H1 (cell line): ENCODE measurements around the gene SCN8A. TPM values are rescaled to one million over a fixed set of nuclear protein-coding genes. Genes with fewer than 3 reads are reported as not detected.

ENCODE experiments used
- CTCF ChIA-PET: fragments of 300-600 bp; sonication (Branson Sonifier 250); formaldehyde crosslinking; loops from one replicate; lab custom pipeline; 2021; ENCODE audit not compliant: partially characterized antibody; lab: Charles Lee
- POLR2A ChIA-PET: fragments of 300-600 bp; sonication (Branson Sonifier 250); formaldehyde crosslinking; loops from one replicate; lab custom pipeline; 2021; ENCODE audit warnings: inconsistent platforms; ENCODE audit not compliant: partially characterized antibody; lab: Charles Lee
- DNase-seq, 2 experiments: peaks; one replicate each; pipeline versions ENCODE4 v3.0.0 to v3.0.0-alpha.2; 2010 to 2022; ENCODE audit warnings: low spot score in 2 of 2, low read depth in 1 of 2, mixed read lengths in 1 of 2
- FAIRE-seq: peaks from 2 replicates; lab custom pipeline; 2011; peaks lifted over from hg19 to GRCh38; lab: Jason Lieb, UNC
- H2AFZ ChIP-seq: 2 replicates; pipeline ENCODE4 v1.8.1; 2012; ENCODE audit warnings: low read length, inconsistent platforms
- H2AK5ac ChIP-seq: 2 replicates; pipeline ENCODE4 v1.6.1; 2013; ENCODE audit warnings: low read depth, low read length
- H2BK120ac ChIP-seq: replicated peaks from 2 replicates; pipeline ENCODE3; 2013; ENCODE audit warnings: low read depth, low read length, inconsistent platforms
- H2BK12ac ChIP-seq: 2 replicates; pipeline ENCODE4 v1.6.1; 2013; ENCODE audit warnings: low read depth, low read length
- H2BK15ac ChIP-seq: 2 replicates; pipeline ENCODE4 v1.6.1; 2013; ENCODE audit warnings: low read length
- H2BK20ac ChIP-seq: 2 replicates; pipeline ENCODE4 v1.6.1; 2013; ENCODE audit warnings: low read length
- H2BK5ac ChIP-seq: 2 replicates; pipeline ENCODE4 v1.6.1; 2013; ENCODE audit warnings: low read depth, low read length
- H3K14ac ChIP-seq: 2 replicates; pipeline ENCODE4 v1.6.1; 2013; ENCODE audit warnings: inconsistent platforms; ENCODE audit not compliant: insufficient read length
- H3K18ac ChIP-seq: 2 replicates; pipeline ENCODE4 v1.6.1; 2013; ENCODE audit warnings: low read length; ENCODE audit errors: extremely low read depth
- H3K23ac ChIP-seq: 2 replicates; pipeline ENCODE4 v1.6.1; 2013; ENCODE audit warnings: inconsistent platforms; ENCODE audit not compliant: insufficient read length
- H3K23me2 ChIP-seq: 2 replicates; pipeline ENCODE4 v1.6.1; 2013; ENCODE audit warnings: low read depth, low read length
- H3K27ac ChIP-seq: 2 replicates; pipeline ENCODE4 v1.6.1; 2011; ENCODE audit warnings: low read depth, low read length, inconsistent platforms
- H3K27me3 ChIP-seq, 4 experiments: replicated peaks in 1 of 4; 1 replicate in 1 of 4; 2 replicates in 3 of 4; pipeline versions ENCODE4 v1.6.1 to v1.8.1; 2011 to 2013; ENCODE audit warnings: low read length in 3 of 4, mild to moderate bottlenecking in 3 of 4, inconsistent platforms in 2 of 4, mixed read lengths in 2 of 4, moderate library complexity in 1 of 4; ENCODE audit not compliant: control insufficient read depth in 3 of 4, insufficient read depth in 3 of 4; ENCODE audit errors: extremely low read depth in 1 of 4
- H3K36me3 ChIP-seq, 4 experiments: 2 replicates each; pipeline versions ENCODE4 v1.6.1 to v1.8.1; 2011 to 2013; ENCODE audit warnings: mild to moderate bottlenecking in 4 of 4, low read length in 3 of 4, moderate library complexity in 2 of 4, control low read depth in 1 of 4, inconsistent platforms in 1 of 4; ENCODE audit not compliant: insufficient read depth in 4 of 4, control insufficient read depth in 2 of 4
- H3K4ac ChIP-seq: replicated peaks from 2 replicates; pipeline ENCODE3; 2013; ENCODE audit warnings: low read length, low read depth, mixed read lengths, inconsistent platforms; ENCODE audit not compliant: insufficient read length
- H3K4me1 ChIP-seq, 4 experiments: replicated peaks in 1 of 4; 1 replicate in 1 of 4; 2 replicates in 3 of 4; pipeline versions ENCODE4 v1.6.1 to v1.8.1; 2011 to 2013; ENCODE audit warnings: low read length in 3 of 4, inconsistent platforms in 2 of 4, mixed read lengths in 1 of 4; ENCODE audit not compliant: insufficient read depth in 4 of 4, control insufficient read depth in 3 of 4
- H3K4me2 ChIP-seq, 2 experiments: 2 replicates each; pipeline versions ENCODE4 v1.6.1 to v1.8.1; 2011 to 2013; ENCODE audit warnings: low read depth in 2 of 2, low read length in 2 of 2, control low read depth in 1 of 2, inconsistent platforms in 1 of 2, mild to moderate bottlenecking in 1 of 2; ENCODE audit not compliant: insufficient read depth in 1 of 2
- H3K4me3 ChIP-seq, 4 experiments: fragments of 200-600, 300-600 bp in 1 of 4; sonication (generic), shearing (Covaris generic), sonication (Bioruptor Twin) in 1 of 4; 2 replicates each; pipeline versions ENCODE4 v1.5.1 to v1.8.1; 2011 to 2016; ENCODE audit warnings: low read length in 4 of 4, low read depth in 3 of 4, control low read depth in 2 of 4, inconsistent platforms in 2 of 4, mild to moderate bottlenecking in 2 of 4, mixed read lengths in 1 of 4, moderate library complexity in 1 of 4; ENCODE audit not compliant: insufficient read depth in 2 of 4; ENCODE audit errors: extremely low read depth in 1 of 4
- H3K56ac ChIP-seq: replicated peaks from 2 replicates; pipeline ENCODE3; 2013; ENCODE audit warnings: low read depth, mild to moderate bottlenecking, mixed read lengths, low read length, inconsistent platforms; ENCODE audit not compliant: insufficient read length
- H3K79me1 ChIP-seq: 2 replicates; pipeline ENCODE4 v1.6.1; 2013; ENCODE audit warnings: low read depth, low read length, control low read depth
- H3K79me2 ChIP-seq, 2 experiments: 2 replicates each; pipeline versions ENCODE4 v1.6.1 to v1.8.1; 2012 to 2013; ENCODE audit warnings: low read length in 2 of 2, mild to moderate bottlenecking in 2 of 2, inconsistent platforms in 1 of 2; ENCODE audit not compliant: insufficient read depth in 2 of 2, control insufficient read depth in 1 of 2
- H3K9ac ChIP-seq, 4 experiments: replicated peaks in 1 of 4; 1 replicate in 1 of 4; 2 replicates in 3 of 4; pipeline versions ENCODE4 v1.6.1 to v1.8.1; 2011 to 2013; ENCODE audit warnings: low read depth in 3 of 4, low read length in 3 of 4, control low read depth in 2 of 4, mild to moderate bottlenecking in 2 of 4, moderate library complexity in 2 of 4, inconsistent platforms in 1 of 4; ENCODE audit errors: extremely low read depth in 1 of 4
- H3K9me3 ChIP-seq, 2 experiments: 2 replicates each; pipeline versions ENCODE4 v1.6.1 to v1.8.1; 2012 to 2013; ENCODE audit warnings: mild to moderate bottlenecking in 2 of 2, moderate library complexity in 2 of 2, control low read depth in 1 of 2, inconsistent platforms in 1 of 2, low read depth in 1 of 2, low read length in 1 of 2, mixed read lengths in 1 of 2; ENCODE audit not compliant: insufficient read depth in 2 of 2
- H4K20me1 ChIP-seq, 2 experiments: replicated peaks in 1 of 2; 2 replicates each; pipeline versions ENCODE3 to v1.8.1; 2011 to 2013; ENCODE audit warnings: inconsistent platforms in 2 of 2, low read length in 2 of 2, mild to moderate bottlenecking in 1 of 2; ENCODE audit not compliant: insufficient read depth in 2 of 2, control insufficient read depth in 1 of 2
- H4K5ac ChIP-seq: 2 replicates; pipeline ENCODE4 v1.6.1; 2013; ENCODE audit warnings: low read length, low read depth, mixed read lengths, inconsistent platforms; ENCODE audit not compliant: insufficient read length
- H4K8ac ChIP-seq: 2 replicates; pipeline ENCODE4 v1.8.0; 2013; ENCODE audit warnings: mild to moderate bottlenecking, moderate library complexity, low read length, inconsistent platforms; ENCODE audit not compliant: insufficient read depth; ENCODE audit errors: extremely low read depth
- H4K91ac ChIP-seq: replicated peaks from 2 replicates; pipeline ENCODE3; 2013; ENCODE audit warnings: low read length, mixed read lengths, inconsistent platforms; ENCODE audit not compliant: insufficient read length
- CBX5 ChIP-seq: fragments of 300-800, 300-1000 bp; sonication (generic); IDR thresholded peaks from 2 replicates; pipeline ENCODE4 v1.7.1; 2016; ENCODE audit warnings: antibody characterized with exemption, low read length, low read depth
- CEBPB ChIP-seq: IDR thresholded peaks from 2 replicates; pipeline ENCODE4 v1.6.1; 2012; ENCODE audit warnings: low read depth, low read length
- EGR1 ChIP-seq: IDR thresholded peaks from 2 replicates; pipeline ENCODE4 v1.6.1; 2011; ENCODE audit warnings: low read depth, low read length, borderline replicate concordance
- HDAC6 ChIP-seq: IDR thresholded peaks from one replicate; pipeline ENCODE4 v1.7.1; 2012; ENCODE audit warnings: low read depth, mild to moderate bottlenecking, inconsistent platforms, low read length, moderate library complexity
- POLR2A ChIP-seq, 2 experiments: IDR thresholded peaks; 1 replicate in 1 of 2; 2 replicates in 1 of 2; pipeline ENCODE4 v1.6.1; 2011; ENCODE audit warnings: low read depth in 2 of 2, low read length in 2 of 2, mild to moderate bottlenecking in 2 of 2; ENCODE audit errors: control extremely low read depth in 1 of 2
- SIRT6 ChIP-seq: IDR thresholded peaks from one replicate; pipeline ENCODE4 v1.7.1; 2012; ENCODE audit warnings: low read length, inconsistent platforms
- WGBS, 2 experiments: shearing (Covaris generic) in 1 of 2; methylation state at CpG; one replicate each; pipeline versions ENCODE4 v1.1.6 to v1.1.7; 2013 to 2015; ENCODE audit warnings: low lambda C conversion rate in 2 of 2, mixed read lengths in 2 of 2, inconsistent platforms in 1 of 2, low coverage in 1 of 2, missing lambda C conversion rate in 1 of 2; ENCODE audit not compliant: insufficient replicate concordance in 2 of 2, insufficient coverage in 1 of 2, insufficient read length in 1 of 2; ENCODE audit errors: extremely low coverage in 1 of 2, missing lambda C conversion rate in 1 of 2; 5-methylcytosine and 5-hydroxymethylcytosine counted together
- polyA plus RNA-seq, 7 experiments: library from polyadenylated mRNA; depleted of rRNA in 3 of 7; stranded (reverse) in 5 of 7; unstranded in 2 of 7; fragments of >200 nt in 5 of 7; fragments of 200-250 nt in 2 of 7; gene quantifications; 1 replicate in 5 of 7; 2 replicates in 1 of 7; 4 replicates in 1 of 7; pipeline versions ENCODE4 v1.2.1 to v1.2.3, GENCODE V29; 2011 to 2013; ENCODE audit warnings: missing spikeins in 2 of 7, mixed read lengths in 2 of 7
- total RNA-seq: library from RNA; stranded (reverse); fragmentation: NEBNext Ultra II Directional; extraction: Animal tissue kit (Norgen Biotek cat#: 25700); gene quantifications from 2 replicates; pipeline ENCODE4 v1.2.1, GENCODE V29; 2021

Gene SCN8A
- total and polyA plus RNA-seq, 2 of the 8 experiments (the other 6 are each of a cell fraction or from before 2014, with no cell fraction given), result 6.3 to 10.7 TPM

GRCh38 chr12:51669271-51669670, 78.2 kb downstream of the SCN8A start:
- Histone ChIP-seq H3K27ac (no peak overlapping the region), H3K79me1 (no peaks in the 10 kb centered on the region), H3K4ac (no peak overlapping the region), H3K18ac (no peak overlapping the region), H3K79me2 (no peaks in the 10 kb centered on the region), H3K27me3 (no peaks in the 10 kb centered on the region), H3K56ac (no peak overlapping the region), H4K8ac (no peak overlapping the region), H3K23me2 (peaks cover 2% of the 10 kb centered on the region; the same call in 1 of the 2 replicates), H3K4me3 (no peak overlapping the region), H2BK12ac (no peak overlapping the region), H4K91ac (no peak overlapping the region), H3K4me1 (peaks cover 0 to 8% (median 5%) of the 10 kb centered on the region in 4 experiments; a peak in 3 of 7 replicates), H4K5ac (no peak overlapping the region), H3K9ac (no peak overlapping the region), H3K4me2 (no peak overlapping the region), H3K14ac (no peak overlapping the region), H2BK120ac (no peak overlapping the region), H4K20me1 (no peaks in the 10 kb centered on the region), H2AK5ac (no peak overlapping the region), H2AFZ (no peak overlapping the region), H3K9me3 (no peaks in the 10 kb centered on the region), H2BK15ac (no peak overlapping the region), H2BK20ac (no peak overlapping the region), H2BK5ac (no peak overlapping the region), H3K36me3 (no peaks in the 10 kb centered on the region), H3K23ac (no peak overlapping the region)
- 86% methylated on average over 2 of the region's 2 CpGs; no CpG with 5 or more reads in 1 of the 2 experiments for WGBS, 2 experiments
- ChIA-PET CTCF (interaction anchor here (1.2 to 1.5 kb wide), 2 partner anchors 10 to 14 kb away, joined by 3 to 5 read pairs; no protein-coding TSS in a partner anchor), POLR2A (interaction anchor here (1.0 kb wide), 1 partner anchor 12 kb away, joined by 3 read pairs; no protein-coding TSS in a partner anchor)
- DNase-seq, result no peak
- no peak for TF ChIP-seq POLR2A (IDR thresholded peaks at IDR 0.05; ENCODE audit: control extremely low read depth in 1 of 2, low read depth in 2 of 2, low read length in 2 of 2)
- no peak for TF ChIP-seq EGR1
- TF ChIP-seq CEBPB, result no peak
- TF ChIP-seq SIRT6, result no peak
- no peak for TF ChIP-seq HDAC6
- no peak for TF ChIP-seq CBX5
- FAIRE-seq, result no peak
